ENCODE results near the gene AGPAT2.
A peak's percentile ranks its signal among the peaks of the same experiment; 100 is the strongest.
"Not testable (repeated sequence)": the region's sequence is repeated elsewhere in the genome, so short reads cannot be mapped to it uniquely, and the experiment has no call there.

AGPAT2 gene

DNA sequence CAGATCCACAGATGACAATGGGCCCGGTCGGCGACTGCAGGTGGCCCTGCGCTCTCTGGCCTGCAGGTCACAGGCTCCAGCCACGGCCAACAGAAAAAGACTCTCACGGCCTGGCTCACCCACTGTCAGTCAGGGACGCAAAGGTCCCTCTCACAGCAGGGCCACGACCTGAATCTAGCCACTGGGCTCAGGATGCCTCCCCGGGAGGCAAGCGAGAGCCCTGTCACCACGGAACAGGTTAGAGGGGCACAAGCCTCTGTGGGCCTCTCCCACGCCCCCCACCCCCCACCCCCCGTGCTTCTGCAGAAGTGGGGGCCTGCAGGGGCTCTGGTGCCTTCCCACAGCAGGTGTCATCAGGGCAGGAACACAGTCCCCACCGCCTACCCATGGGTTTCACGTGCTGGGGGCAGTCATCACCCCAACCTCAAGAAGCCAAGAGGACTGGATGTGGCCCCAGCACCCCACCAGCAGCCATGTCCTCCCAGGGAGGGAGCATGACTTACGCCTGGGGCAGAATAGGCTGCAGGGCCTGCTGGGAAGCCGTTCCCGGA is 41.8 kb downstream of the AGPAT2 start:
- no peak for DNase-seq (ENCODE audit: low spot score)

DNA sequence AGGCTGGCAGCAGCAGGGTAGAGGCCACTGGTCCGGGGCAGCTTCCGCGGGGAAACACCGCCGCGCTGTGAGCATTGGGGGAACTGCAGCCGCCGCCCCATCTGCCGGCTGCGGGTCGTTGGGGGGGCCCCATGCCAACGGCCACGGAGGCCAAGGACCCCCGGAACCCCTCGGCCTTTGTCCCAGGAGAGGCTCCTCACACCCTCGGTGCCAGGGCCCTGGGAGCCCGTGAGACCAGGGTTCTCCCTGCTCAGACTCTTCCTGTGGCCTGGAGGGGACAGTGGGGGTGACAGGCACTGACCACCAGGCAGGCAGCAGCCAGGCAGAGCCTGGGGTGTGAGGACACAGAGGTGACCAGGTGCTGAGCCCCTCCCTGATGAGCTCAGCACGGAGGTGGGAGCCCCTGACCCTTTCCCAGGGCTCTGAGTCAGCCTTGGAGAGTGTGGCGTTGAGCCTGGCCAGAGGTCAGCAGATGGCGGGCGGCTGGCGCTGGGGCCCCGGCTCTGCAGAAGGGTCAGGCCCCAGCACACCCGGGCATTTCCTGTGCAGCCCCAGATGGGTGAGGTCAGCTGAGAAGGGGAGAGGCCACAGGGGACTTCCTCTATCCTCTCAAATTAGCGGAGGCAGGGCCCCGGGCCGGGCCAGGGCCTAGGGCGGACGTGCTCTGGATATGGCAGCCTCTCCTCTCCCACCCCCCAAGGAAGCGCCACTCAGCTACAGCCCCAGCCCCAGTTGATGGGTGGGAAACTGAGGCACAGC is 42.5 kb downstream of the AGPAT2 start:
- peak; percentile 92 for DNase-seq (ENCODE audit: low spot score)

DNA sequence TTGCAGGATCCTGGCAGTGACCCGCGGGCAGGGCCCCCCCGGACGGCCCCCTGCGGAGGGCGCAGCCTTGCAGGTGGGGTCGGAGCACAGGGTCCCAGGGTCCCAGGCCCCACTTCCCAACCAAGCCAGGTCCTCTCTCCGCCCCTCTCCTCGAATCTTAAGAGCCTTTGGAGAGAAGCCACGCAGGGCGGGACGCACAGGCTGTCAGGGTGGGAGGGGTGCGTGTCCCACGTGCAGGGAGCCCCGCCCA is 43.0 kb downstream of the AGPAT2 start:
- no peak for DNase-seq (ENCODE audit: low spot score)

DNA sequence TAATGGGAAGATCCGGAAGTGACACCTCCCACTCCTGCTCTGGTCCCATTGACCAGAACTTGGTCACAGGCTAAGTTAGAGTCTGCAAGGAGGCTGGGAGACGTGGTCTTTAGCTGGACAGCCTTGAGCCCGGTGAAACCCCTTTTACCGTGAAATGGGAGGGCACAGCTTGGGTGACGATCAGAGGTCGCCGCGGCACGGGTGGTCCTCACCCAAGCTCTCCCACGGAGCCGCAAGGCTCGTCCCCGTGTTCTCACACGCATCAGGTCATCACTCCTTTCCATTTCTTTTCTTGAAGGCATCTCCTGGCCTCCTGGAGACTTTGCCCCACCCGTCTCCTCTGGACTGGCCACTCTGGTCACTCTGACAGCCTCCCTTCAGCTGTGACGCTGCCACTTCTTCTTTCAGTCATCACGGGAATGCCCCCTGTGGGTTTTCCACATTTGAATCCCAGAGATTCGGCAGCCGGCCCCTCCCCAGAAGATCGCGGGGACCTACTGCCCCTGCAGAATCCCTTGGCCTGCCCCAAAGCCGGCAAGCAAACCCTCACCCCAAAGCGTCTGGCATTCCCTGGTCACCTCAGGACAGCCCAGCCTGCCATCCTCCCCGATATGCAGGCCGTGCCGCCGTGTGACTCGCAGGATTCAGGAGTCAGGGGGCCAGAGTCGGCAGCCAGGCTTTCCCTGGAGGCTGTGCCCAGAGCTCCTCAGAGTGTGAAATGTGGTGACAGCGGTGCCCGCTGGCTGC is 43.5 kb downstream of the AGPAT2 start:
- no peak for DNase-seq (ENCODE audit: low spot score)

DNA sequence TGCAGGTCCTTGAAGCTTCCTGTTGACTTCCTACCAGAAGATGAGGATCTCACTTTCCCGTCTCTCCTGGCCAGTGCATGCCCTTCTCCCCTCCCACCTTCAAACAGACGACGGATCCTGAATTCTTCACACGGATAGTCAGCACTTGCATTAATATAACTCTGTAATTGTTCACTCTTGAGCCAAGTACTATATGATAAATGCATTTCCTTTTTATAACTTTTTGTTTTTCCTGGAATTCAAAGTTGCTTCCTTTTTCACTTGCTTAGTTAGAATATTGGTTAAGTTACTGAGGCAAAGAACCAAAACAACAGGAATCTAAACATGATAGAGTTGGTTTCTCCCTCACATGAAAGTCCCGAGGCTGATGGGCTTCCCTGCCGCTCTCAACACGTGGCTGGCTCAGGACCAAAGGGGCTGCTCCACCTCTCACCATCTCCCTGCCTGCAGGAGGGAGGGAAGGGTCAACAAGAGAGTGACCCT is 44.8 kb downstream of the AGPAT2 start:
- no peak for DNase-seq (ENCODE audit: low spot score)

DNA sequence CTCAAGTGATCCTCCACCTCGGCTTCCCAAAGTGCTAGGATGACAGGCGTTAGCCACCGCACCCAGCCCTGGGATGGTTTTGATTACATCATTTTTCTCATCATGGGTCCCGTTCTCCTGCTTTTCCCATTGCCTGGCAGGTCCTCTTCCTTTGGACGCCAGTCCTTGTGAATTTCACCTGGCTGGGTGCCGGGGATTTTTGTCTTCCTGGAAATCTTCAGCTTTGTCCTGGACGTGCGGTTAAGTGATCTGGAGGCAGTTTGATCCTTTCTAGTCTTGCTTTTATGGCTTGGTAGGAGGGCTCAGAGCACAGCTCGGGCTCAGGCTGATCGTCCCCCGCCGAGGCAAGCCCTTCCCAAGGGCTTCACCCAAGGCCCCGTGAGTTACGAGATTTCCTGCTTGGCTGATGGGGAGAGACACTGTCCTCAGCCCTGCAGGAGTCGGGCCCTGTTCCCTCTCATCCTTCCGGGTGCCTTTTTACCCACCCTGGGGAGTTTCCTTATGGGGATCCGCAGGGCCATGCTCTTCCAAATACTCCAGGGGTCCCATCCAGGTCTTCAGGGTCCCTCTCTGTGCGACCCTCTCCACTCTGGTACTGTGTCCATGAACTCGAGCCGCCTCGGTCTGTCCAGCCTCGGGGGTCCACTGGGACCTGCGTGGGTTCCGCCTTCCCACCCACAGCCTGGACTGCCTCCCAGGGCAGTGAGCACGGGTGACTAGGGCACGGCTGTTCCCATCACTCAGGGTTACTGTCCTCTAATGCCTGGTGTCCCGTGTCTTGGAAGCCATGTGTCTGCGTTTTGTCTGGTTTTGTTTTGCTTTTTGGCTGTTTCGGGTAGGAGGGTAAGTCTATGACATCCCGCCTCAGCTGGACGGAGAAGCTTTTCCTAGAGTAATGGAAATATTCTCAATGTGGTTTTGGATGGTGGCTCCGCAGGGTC is 46.8 kb downstream of the AGPAT2 start:
- no peak for DNase-seq (ENCODE audit: low spot score)

DNA sequence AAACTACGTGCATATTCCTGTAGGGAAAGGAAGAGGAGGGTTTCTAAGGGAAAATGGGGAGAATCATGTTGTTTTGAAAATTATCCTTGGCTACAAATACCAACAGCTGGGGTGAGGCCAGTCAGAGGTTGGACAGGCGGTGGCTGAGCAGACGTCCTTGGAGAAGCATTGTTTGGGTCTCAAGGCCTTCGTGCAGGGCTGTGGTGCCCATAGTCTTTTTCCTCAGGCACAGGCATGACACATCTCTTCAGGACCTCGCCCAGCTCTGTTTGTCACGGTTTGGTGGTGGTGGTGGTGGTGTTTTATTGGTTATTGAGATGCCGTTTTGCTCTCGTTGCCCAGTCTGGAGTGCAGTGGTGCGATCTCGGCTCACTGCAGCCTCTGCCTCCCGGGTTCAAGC is 52.4 kb downstream of the AGPAT2 start:
- DNase-seq (ENCODE audit: low spot score), result no peak

DNA sequence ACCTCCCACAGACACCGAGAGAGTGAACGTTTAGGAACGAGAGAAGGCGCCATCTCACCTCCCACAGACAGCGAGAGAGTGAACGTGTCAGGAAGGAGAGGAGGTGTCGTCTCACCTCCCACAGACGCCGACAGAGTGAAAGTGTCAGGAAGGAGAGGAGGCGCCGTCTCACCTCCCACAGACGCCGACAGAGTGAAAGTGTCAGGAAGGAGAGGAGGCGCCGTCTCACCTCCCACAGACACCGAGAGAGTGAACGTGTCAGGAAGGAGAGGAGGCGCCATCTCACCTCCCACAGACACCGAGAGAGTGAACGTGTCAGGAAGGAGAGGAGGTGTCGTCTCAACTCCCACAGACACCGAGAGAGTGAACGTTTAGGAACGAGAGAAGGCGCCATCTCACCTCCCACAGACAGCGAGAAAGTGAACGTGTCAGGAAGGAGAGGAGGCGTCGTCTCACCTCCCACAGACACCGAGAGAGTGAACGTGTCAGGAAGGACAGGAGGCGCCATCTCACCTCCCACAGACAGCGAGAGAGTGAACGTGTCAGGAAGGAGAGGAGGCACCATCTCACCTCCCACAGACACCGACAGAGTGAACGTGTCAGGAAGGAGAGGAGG is 54.7 kb downstream of the AGPAT2 start:
- not testable (repeated sequence) for DNase-seq (ENCODE audit: low spot score)

DNA sequence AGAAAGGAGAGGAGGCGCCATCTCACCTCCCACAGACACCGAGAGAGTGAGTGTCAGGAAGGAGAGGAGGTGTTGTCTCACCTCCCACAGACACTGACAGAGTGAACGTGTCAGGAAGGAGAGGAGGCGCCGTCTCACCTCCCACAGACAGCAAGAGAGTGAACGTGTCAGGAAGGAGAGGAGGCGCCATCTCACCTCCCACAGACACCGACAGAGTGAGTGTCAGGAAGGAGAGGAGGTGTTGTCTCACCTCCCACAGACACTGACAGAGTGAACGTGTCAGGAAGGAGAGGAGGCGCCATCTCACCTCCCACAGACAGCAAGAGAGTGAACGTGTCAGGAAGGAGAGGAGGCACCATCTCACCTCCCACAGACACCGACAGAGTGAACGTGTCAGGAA is 55.2 kb downstream of the AGPAT2 start:
- DNase-seq (ENCODE audit: low spot score), result not testable (repeated sequence)

DNA sequence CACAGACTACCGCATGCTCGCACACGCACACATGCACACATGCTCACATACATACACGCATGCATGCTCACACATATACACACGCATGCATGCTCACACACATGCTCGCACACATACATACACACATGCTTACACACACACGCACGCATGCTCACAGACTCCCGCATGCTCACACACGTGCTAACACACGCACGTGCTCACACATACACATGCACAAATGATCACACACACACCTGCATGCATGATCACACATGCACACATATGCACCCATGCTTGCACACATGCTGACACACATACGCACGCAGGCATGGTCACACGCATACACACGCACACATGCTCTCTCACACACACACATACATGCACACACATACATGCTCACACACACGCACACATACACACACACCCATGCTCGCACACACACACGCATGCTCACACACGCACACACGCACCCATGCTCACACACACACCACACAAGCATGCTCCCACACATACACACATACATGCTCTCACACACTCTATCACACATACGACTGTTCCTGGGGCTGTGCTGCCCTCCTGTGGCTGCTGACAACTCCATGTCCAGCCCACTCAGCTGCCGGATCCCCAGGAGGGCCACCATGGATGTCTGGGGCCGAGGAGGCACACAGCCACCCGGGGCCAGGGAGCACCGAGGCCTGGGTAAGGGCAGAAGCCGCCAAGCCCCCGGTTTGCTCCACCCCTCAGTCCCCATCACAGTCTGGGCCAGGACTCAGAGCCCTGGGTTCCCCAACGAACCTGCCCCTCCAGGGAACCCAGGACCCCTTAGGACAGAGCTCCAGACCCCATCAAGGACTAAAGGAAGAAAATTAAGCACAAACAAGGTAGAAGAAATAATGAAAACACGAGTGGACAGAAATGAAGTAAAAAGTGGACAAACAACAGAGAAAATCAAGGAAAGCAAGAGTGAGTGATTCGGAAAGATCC is 55.9 kb downstream of the AGPAT2 start:
- peak; percentile 81 for DNase-seq (ENCODE audit: low spot score)

DNA sequence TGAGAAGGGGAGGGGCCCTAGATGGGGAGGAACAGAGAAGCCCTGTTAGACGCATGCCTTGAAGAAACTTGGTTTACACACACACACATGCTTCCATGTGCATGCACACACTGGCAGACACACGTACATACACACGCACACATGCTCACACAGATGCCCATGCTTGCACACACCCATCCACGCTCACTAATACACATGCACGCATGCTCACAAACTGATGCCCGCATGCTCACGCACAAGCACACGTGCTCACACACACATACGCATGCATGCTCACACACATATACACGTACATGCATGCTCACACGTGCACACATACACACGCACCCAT is 56.6 kb downstream of the AGPAT2 start:
- no peak for DNase-seq (ENCODE audit: low spot score)

DNA sequence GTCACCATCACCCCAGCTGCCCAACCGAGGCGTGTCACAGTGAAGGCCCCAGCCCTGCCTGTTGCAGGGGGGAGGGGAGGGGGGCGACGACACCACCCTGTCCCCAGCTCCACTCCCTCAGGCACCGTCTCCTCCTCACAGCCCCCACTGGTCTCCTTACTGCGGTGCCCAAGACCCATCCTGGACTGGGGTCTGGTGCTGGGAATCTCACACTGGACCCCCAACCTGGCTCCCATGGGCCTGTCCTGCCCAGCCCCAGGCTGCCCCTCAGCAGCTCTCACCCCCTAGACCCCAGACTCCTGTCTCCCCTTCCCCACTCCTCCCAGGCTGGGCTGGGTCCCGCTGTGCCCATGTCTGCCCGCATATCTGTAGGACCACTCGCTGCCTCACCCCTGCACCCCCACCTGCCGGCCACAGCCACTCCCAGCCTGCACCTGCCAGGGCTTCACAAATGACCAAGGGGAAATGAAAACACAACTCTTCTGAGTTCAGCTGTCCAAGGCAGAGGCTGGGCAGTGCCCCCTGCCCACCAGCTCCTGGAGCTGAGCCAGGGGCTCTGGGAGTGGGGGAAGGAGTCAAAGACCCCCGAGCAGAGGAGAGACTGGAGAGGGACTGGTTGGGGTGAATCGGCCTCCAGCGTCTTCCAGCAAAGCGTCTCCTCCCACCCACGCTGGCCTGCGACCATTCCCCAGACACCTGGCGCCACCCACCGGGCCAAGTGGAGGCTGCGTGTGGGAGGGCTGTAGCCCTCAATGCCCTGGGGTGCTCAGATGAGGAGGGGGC is 57.2 kb downstream of the AGPAT2 start:
- DNase-seq (ENCODE audit: low spot score), result peak; percentile 61

DNA sequence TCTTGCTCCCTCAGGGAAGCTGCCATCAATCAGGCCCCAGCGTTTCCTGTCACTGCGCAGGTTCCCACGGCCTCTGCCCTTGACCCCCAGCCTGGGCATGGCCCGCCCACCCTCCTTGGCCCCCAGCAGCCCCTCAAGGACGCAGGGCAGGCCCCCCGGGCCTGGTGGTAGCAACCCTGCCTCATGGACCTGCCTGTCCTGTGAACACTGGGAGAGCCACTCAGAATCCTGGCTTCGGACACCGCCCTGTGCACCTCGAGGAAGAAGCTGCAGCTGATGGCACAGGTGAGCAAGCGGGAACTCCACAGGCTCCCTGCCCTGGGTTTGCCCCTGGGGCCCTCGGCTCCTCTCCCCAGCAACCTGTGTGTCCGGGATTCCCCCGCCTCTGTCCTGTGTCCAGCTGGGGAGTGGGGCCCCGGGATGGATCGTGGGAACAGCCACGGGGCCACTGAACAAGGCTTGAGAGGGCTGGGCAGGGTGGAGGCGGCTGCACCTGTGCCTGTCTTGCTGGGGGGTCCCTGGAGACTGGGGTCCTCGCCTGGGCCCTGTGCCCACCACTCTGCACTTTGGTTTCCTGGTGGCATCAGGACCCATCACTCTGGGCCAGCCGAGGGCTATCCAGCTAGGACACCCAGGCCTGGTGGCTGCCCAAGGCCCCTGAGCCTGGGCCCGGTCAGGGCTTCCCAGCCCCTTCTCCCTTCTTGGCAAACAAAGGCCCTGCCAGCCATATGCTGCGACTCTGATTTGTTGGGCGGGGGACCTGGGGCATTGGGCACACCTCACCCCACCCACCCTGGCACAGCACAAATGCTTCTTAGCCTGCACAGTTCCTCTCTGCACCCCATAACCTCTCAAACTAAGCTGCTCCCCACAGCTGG is 58.0 kb downstream of the AGPAT2 start:
- DNase-seq (ENCODE audit: low spot score), result no peak

DNA sequence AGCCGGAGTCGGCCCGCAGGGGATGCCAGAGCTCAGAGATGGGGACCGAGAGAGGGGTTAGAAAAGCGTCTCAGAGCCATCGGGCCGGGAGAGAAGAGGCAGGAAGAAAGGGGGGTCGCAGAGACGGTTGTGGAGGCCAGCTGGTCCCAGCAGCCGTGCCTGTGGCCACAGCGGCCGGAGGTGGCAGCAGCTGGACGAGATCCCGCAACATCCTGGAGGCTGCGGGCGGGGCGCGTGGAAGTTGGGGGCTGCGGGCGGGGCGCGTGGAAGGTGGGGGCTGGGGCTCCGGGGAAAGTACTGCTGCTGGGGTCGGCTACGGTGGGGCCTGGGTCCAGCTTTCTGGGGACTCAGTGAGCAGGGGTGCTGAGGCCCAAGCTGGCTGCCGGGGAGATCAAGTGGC is 59.0 kb downstream of the AGPAT2 start:
- no peak for DNase-seq (ENCODE audit: low spot score)

DNA sequence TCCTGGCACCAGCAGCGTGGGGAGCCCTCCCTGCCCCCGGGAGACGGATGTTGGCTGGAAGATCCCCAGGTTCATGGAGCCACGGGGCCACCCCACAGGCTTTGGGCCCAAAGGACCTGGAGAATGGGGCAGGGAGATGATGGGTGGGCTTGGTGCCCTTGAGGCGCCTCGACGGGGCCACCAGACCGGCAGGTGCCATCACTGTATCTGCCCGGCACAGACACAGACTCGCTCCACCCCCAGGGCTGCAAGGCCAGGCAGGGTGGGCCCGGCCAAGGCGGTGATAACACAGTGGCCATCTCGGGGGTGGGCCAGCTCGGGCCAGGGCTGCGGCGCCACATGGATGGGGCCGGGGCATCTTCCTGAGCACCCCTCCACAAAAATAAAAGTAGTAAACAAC is 59.6 kb downstream of the AGPAT2 start:
- no peak for DNase-seq (ENCODE audit: low spot score)

DNA sequence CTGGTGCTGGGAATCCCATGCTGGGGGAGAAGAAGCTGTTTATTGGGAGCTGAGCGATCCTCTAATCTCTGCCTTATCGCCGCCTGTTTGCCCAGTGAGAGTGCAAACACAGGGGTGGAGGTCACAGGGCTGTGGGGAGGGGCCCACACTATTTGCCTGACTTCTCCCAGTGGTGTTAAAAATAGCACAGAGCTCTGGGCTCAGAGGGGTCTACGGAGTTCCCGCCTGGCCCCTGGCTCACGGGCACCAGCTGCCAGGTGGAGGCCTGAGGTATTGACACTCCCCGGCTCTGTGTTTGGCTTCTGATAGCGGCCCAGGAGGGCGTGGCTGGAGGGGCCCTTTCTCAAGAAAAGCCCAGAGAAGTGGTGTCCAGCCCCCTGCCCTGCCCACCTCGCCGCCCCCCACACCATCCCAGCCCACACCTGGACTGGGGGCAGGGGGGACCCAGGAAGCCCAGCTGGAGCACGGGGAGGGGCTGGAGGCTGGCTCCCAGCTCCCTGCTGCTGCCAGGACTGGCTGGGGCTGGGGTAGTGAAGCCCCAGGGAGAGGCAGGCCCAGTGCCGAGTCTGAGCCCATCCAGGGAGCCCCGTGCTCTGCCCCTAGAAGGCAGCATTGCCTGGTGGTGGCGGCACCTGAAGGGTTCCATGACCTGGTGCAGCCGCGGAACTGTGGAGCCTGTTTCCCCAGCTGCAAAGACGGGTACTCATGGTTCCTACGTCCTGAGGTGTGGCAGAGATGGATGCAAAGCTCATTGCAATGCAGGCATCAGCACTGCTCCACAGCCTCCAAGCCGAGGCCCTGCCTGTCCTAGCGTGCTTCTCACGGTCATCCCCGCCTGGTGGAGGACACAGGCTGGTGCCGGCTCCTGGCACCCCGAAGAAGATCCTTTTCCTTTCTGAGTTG is 60.3 kb downstream of the AGPAT2 start:
- DNase-seq (ENCODE audit: low spot score), result no peak

DNA sequence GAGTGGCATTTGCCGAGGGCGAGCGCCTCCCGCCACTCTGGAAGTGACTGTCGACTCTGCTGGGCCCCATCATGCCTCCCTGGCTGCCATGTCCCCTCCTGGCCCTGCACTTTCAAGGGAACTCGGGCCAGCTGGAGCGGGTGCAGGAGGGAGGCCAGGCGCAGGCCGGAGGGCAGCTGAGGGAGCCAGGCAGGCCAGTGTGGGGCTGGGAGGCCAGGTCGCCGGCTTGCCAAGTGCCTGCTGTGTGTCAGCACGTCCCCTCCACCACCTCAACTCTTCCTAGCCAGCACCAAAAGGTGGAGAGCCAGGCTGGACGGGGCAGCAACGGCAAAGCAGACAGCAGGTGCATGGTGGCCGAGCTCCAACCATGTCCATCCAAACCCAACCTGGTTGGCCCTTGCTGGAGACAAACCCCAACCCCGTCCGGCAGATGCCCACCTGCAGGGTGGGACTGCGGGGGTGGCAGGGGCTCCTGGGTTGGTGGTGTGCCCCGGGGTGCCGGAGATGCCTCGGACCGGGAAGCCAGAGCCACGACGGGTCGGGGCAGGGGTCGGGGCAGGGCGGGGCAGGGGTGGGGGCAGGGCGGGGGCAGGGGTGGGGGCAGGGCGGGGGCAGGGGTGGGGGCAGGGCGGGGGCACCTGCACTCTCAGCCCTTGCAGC is 61.1 kb downstream of the AGPAT2 start:
- no peak for DNase-seq (ENCODE audit: low spot score)

Data from AG08395 (cell line).